Measurements from ENCODE around the gene PISD.
"Not testable (repeated sequence)": the region's sequence is repeated elsewhere in the genome, so short reads cannot be mapped to it uniquely, and the experiment has no call there.

Gene PISD

GRCh38 chr22:31661851-31662667 lies at the start of gene PISD:
Gene PISD, minus strand, starts transcription at chr22:31662215. Its CDS starts 7 bp downstream, at chr22:31662208.
- DNase-seq (ENCODE audit: extremely low read depth in 1 of 2, low read depth in 1 of 2): peak; percentile 91 to 93

- DNase-seq (ENCODE audit: extremely low read depth in 1 of 2, low read depth in 1 of 2): not testable (repeated sequence)
These were observed 49.2 kb upstream of the PISD start for GRCh38 chr22:31711226-31711625.

- DNase-seq (ENCODE audit: extremely low read depth in 1 of 2, low read depth in 1 of 2): no peak
These were observed 45.5 kb upstream of the PISD start for GRCh38 chr22:31707519-31707918.

GRCh38 chr22:31695423-31695822 lies 33.4 kb upstream of the PISD start:
- DNase-seq (ENCODE audit: extremely low read depth in 1 of 2, low read depth in 1 of 2): no peak

GRCh38 chr22:31694046-31694445 lies 32.0 kb upstream of the PISD start:
- DNase-seq (ENCODE audit: extremely low read depth in 1 of 2, low read depth in 1 of 2): not testable (repeated sequence)

GRCh38 chr22:31692186-31692886 lies 30.3 kb upstream of the PISD start:
- no peak for DNase-seq (ENCODE audit: extremely low read depth in 1 of 2, low read depth in 1 of 2)

- no peak for DNase-seq (ENCODE audit: extremely low read depth in 1 of 2, low read depth in 1 of 2)
These were observed 29.4 kb upstream of the PISD start for GRCh38 chr22:31691408-31691807.

- DNase-seq (ENCODE audit: extremely low read depth in 1 of 2, low read depth in 1 of 2): no peak
These were observed 21.4 kb upstream of the PISD start for GRCh38 chr22:31683181-31684105.

- no peak for DNase-seq (ENCODE audit: extremely low read depth in 1 of 2, low read depth in 1 of 2)
These were observed 20.7 kb upstream of the PISD start for GRCh38 chr22:31682751-31683150.

- no peak for DNase-seq (ENCODE audit: extremely low read depth in 1 of 2, low read depth in 1 of 2)
These were observed 19.6 kb upstream of the PISD start for GRCh38 chr22:31681349-31682345.

- DNase-seq (ENCODE audit: extremely low read depth in 1 of 2, low read depth in 1 of 2): no peak
These were observed 18.9 kb upstream of the PISD start for GRCh38 chr22:31680861-31681341.

- DNase-seq (ENCODE audit: extremely low read depth in 1 of 2, low read depth in 1 of 2): no peak
These were observed 16.7 kb upstream of the PISD start for GRCh38 chr22:31678748-31679147.

- peak; percentile 82 to 93 for DNase-seq (ENCODE audit: extremely low read depth in 1 of 2, low read depth in 1 of 2)
These were observed 14.7 kb upstream of the PISD start for GRCh38 chr22:31676700-31677099.

- not testable (repeated sequence) for DNase-seq (ENCODE audit: extremely low read depth in 1 of 2, low read depth in 1 of 2)
These were observed 12.2 kb upstream of the PISD start for GRCh38 chr22:31674219-31674618.

- not testable (repeated sequence) for DNase-seq (ENCODE audit: extremely low read depth in 1 of 2, low read depth in 1 of 2)
These were observed 6.8 kb upstream of the PISD start for GRCh38 chr22:31668849-31669248.

- no peak for DNase-seq (ENCODE audit: extremely low read depth in 1 of 2, low read depth in 1 of 2)
These were observed 638 bp upstream of the PISD start for GRCh38 chr22:31662668-31663037.

GRCh38 chr22:31660860-31661341 lies 1.1 kb downstream of the PISD start:
- peak in 1 of 2 donors; percentile 62 for DNase-seq (ENCODE audit: extremely low read depth in 1 of 2, low read depth in 1 of 2)

GRCh38 chr22:31659246-31659645 lies 2.8 kb downstream of the PISD start:
- no peak for DNase-seq (ENCODE audit: extremely low read depth in 1 of 2, low read depth in 1 of 2)

GRCh38 chr22:31654408-31654807 lies 7.6 kb downstream of the PISD start:
- DNase-seq (ENCODE audit: extremely low read depth in 1 of 2, low read depth in 1 of 2): no peak

- no peak for DNase-seq (ENCODE audit: extremely low read depth in 1 of 2, low read depth in 1 of 2)
These were observed 8.1 kb downstream of the PISD start for GRCh38 chr22:31653944-31654343.

Data from stimulated activated CD8-positive, alpha-beta memory T cell treated with anti-CD3 and anti-CD28 coated beads, Interleukin-7, amount 100 ng/mL, for 48 hours (primary cell).